Measurements from ENCODE around the gene PGM1. TPM values are rescaled to one million over a fixed set of nuclear protein-coding genes. Genes with fewer than 3 reads are reported as not detected.

PGM1 gene
- total RNA-seq, 1 donor: 128 TPM

DNA sequence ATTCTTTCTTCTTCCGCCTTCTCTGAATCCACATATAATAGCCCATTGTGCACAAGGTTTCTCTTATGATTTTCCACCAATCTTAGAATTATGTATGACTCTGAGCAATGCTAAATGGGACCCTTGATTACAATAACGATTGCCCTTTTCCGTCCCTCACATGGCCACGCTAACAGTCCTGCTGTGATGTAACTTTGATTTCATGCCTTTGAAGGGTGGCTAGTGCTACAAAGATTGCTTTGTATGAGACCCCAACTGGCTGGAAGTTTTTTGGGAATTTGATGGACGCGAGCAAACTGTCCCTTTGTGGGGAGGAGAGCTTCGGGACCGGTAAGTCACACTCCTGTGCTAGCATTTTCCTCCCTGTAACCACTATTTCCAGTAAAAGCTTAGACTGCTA is 45.3 kb downstream of the PGM1 start:
- H3K4me3 ChIP-seq (ENCODE audit: insufficient read depth, low read length): no peak overlapping the region
- TF ChIP-seq, protein P1, sequence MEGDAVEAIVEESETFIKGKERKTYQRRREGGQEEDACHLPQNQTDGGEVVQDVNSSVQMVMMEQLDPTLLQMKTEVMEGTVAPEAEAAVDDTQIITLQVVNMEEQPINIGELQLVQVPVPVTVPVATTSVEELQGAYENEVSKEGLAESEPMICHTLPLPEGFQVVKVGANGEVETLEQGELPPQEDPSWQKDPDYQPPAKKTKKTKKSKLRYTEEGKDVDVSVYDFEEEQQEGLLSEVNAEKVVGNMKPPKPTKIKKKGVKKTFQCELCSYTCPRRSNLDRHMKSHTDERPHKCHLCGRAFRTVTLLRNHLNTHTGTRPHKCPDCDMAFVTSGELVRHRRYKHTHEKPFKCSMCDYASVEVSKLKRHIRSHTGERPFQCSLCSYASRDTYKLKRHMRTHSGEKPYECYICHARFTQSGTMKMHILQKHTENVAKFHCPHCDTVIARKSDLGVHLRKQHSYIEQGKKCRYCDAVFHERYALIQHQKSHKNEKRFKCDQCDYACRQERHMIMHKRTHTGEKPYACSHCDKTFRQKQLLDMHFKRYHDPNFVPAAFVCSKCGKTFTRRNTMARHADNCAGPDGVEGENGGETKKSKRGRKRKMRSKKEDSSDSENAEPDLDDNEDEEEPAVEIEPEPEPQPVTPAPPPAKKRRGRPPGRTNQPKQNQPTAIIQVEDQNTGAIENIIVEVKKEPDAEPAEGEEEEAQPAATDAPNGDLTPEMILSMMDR (IDR thresholded peaks at IDR 0.05; ENCODE audit: extremely low read depth, low read depth, low read length): no peak
- no peaks in the 10 kb centered on the region for H3K79me2 ChIP-seq (ENCODE audit: insufficient read depth, low read length)
- peaks cover 13% of the 10 kb centered on the region for H3K4me1 ChIP-seq (ENCODE audit: insufficient read depth, low read length)
- H3K9me3 ChIP-seq (ENCODE audit: low read depth, low read length): no peaks in the 10 kb centered on the region
- no peak overlapping the region for H3K4me2 ChIP-seq (ENCODE audit: insufficient read depth, low read length)
- no peak overlapping the region for H2AFZ ChIP-seq (ENCODE audit: low read length)
- no peak overlapping the region for H3K27ac ChIP-seq (ENCODE audit: low read depth, low read length)
- H3K27me3 ChIP-seq (ENCODE audit: insufficient read depth, low read length): no peaks in the 10 kb centered on the region
- no peak for DNase-seq (ENCODE audit: insufficient read length, low spot score, missing footprints)
- H4K20me1 ChIP-seq (ENCODE audit: insufficient read depth, low read length): no peaks in the 10 kb centered on the region
- H3K36me3 ChIP-seq (ENCODE audit: insufficient read depth, low read length): peaks cover 49% of the 10 kb centered on the region

DNA sequence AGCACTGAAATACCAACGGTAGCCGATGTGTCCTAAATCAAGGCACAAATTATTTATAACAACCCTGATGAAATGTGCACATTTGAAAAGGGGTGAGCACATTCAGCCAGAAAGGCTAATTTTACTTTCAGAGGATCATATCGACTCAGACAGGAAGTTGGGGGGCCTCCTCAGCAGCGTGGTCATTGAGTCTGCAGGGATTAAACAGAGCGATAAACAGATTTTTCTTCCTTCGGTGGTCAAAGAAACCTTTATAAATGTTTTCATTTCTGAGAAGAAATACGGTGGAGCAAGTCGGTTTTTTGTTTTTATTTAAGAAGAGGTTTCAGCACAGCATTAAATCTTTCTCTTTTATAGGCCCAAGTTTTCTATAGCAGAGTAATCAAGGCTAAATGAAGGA is 45.7 kb downstream of the PGM1 start:
- H3K4me3 ChIP-seq (ENCODE audit: insufficient read depth, low read length): no peak overlapping the region
- DNase-seq (ENCODE audit: insufficient read length, low spot score, missing footprints): no peak
- no peaks in the 10 kb centered on the region for H4K20me1 ChIP-seq (ENCODE audit: insufficient read depth, low read length)
- H3K4me2 ChIP-seq (ENCODE audit: insufficient read depth, low read length): no peak overlapping the region
- no peak overlapping the region for H2AFZ ChIP-seq (ENCODE audit: low read length)
- H3K27me3 ChIP-seq (ENCODE audit: insufficient read depth, low read length): no peaks in the 10 kb centered on the region
- H3K4me1 ChIP-seq (ENCODE audit: insufficient read depth, low read length): peaks cover 13% of the 10 kb centered on the region
- TF ChIP-seq, protein P1 (IDR thresholded peaks at IDR 0.05; ENCODE audit: extremely low read depth, low read depth, low read length): no peak
- H3K27ac ChIP-seq (ENCODE audit: low read depth, low read length): no peak overlapping the region
- peaks cover 49% of the 10 kb centered on the region for H3K36me3 ChIP-seq (ENCODE audit: insufficient read depth, low read length)
- H3K79me2 ChIP-seq (ENCODE audit: insufficient read depth, low read length): no peaks in the 10 kb centered on the region
- no peaks in the 10 kb centered on the region for H3K9me3 ChIP-seq (ENCODE audit: low read depth, low read length)

DNA sequence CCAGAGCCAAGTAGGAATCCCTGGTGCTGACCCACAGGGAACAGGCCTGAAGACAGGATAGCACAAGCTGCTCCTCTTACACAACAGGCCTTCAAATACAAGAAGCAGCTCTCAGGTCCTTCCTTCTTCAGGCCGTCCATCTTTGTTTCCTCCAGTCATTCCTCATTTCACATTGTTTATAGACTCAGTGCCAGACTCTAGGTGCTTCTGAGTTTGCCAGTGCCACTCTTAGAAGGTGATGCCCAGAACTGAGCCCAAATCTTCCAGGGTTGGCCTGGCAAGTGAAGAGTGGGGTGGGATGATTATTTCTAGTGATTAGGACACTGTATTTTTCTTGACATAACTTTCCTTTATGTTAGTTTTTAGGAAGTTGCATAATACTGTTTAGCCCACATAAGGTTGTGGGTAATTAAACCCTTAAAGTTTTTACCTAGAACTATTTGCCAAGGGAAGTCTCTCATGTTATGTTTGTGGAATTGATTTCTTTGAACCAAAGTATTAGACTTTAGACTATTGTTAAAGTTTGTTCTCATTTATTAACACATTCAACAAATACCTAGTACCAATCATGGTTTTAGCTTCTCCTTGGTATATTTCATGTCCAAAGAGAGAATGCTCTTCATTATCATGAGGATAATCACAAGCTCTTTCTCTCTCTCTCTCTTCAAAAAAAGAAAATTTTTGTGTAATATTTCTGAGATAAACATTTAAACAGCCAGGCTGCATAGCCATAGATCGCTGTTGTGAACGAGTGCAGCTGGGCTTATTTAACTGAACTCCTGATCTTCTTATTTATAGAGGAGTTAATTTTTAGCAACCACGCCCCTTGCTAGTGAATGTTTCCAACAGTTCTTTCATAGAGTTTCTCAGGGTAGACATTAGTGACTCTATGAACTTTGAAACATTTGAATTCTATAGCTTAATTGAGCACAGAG is 47.7 kb downstream of the PGM1 start:
- TF ChIP-seq, protein P1 (IDR thresholded peaks at IDR 0.05; ENCODE audit: extremely low read depth, low read depth, low read length): no peak
- Histone ChIP-seq H3K4me2 (ENCODE audit: insufficient read depth, low read length) (no peak overlapping the region), H3K4me1 (ENCODE audit: insufficient read depth, low read length) (peaks cover 16% of the 10 kb centered on the region), H4K20me1 (ENCODE audit: insufficient read depth, low read length) (no peaks in the 10 kb centered on the region), H3K4me3 (ENCODE audit: insufficient read depth, low read length) (no peak overlapping the region), H3K36me3 (ENCODE audit: insufficient read depth, low read length) (peaks cover 43% of the 10 kb centered on the region), H3K27ac (ENCODE audit: low read depth, low read length) (no peak overlapping the region), H3K27me3 (ENCODE audit: insufficient read depth, low read length) (no peaks in the 10 kb centered on the region), H3K9me3 (ENCODE audit: low read depth, low read length) (no peaks in the 10 kb centered on the region), H3K79me2 (ENCODE audit: insufficient read depth, low read length) (no peaks in the 10 kb centered on the region), H2AFZ (ENCODE audit: low read length) (no peak overlapping the region)
- no peak for DNase-seq (ENCODE audit: insufficient read length, low spot score, missing footprints)

DNA sequence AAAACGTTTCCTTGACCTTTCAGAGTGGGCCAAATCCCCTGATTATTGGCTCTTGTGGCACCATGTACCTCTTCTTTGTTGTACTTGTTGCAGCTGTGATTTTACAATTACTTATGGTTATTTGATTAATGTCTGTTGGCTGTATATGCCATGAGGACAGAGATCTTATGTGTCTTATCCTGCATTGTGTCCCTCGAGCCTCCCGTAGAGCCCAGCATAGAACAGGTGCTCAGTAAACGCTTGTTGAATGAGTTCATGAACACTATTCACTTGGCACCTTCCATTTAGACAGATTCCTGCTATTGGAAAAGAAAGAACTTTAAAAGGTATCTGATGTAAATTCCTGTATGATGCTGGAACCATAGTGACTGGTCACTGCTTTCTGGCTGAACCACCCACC is 48.4 kb downstream of the PGM1 start:
- Histone ChIP-seq H4K20me1 (ENCODE audit: insufficient read depth, low read length) (no peaks in the 10 kb centered on the region), H3K36me3 (ENCODE audit: insufficient read depth, low read length) (peaks cover 40% of the 10 kb centered on the region), H3K4me1 (ENCODE audit: insufficient read depth, low read length) (peaks cover 11% of the 10 kb centered on the region), H3K4me2 (ENCODE audit: insufficient read depth, low read length) (no peak overlapping the region), H3K27ac (ENCODE audit: low read depth, low read length) (no peak overlapping the region), H2AFZ (ENCODE audit: low read length) (no peak overlapping the region), H3K27me3 (ENCODE audit: insufficient read depth, low read length) (no peaks in the 10 kb centered on the region), H3K9me3 (ENCODE audit: low read depth, low read length) (no peaks in the 10 kb centered on the region), H3K79me2 (ENCODE audit: insufficient read depth, low read length) (no peaks in the 10 kb centered on the region), H3K4me3 (ENCODE audit: insufficient read depth, low read length) (no peak overlapping the region)
- TF ChIP-seq, protein P1 (IDR thresholded peaks at IDR 0.05; ENCODE audit: extremely low read depth, low read depth, low read length): no peak
- DNase-seq (ENCODE audit: insufficient read length, low spot score, missing footprints): no peak

Measured in osteoblast (primary cell).